Ishikawa (cell line): Measurements from ENCODE around the gene SBNO2.
A peak's percentile ranks its signal among the peaks of the same experiment; 100 is the strongest.

ENCODE experiments used
- CEBPB ChIP-seq: IDR thresholded peaks from 2 replicates; pipeline ENCODE4 v1.6.1; 2012
- CREB1 ChIP-seq: IDR thresholded peaks from 2 replicates; pipeline ENCODE4 v1.6.1; 2012; ENCODE audit warnings: low read depth
- EGR1 ChIP-seq: IDR thresholded peaks from 2 replicates; pipeline ENCODE4 v1.6.1; 2012
- EP300 ChIP-seq: IDR thresholded peaks from 2 replicates; pipeline ENCODE4 v1.6.1; 2012; ENCODE audit warnings: borderline replicate concordance
- FOXM1 ChIP-seq: IDR thresholded peaks from 2 replicates; pipeline ENCODE4 v1.6.1; 2012; ENCODE audit warnings: low read depth, borderline replicate concordance
- NFIC ChIP-seq: IDR thresholded peaks from 2 replicates; pipeline ENCODE4 v1.6.1; 2012
- RAD21 ChIP-seq: IDR thresholded peaks from 2 replicates; pipeline ENCODE4 v1.6.1; 2012; ENCODE audit warnings: low read depth
- REST ChIP-seq: IDR thresholded peaks from 2 replicates; pipeline ENCODE4 v1.6.1; 2012; ENCODE audit warnings: low read depth, mild to moderate bottlenecking
- TAF1 ChIP-seq: IDR thresholded peaks from 2 replicates; pipeline ENCODE4 v1.6.1; 2012; ENCODE audit warnings: low read depth, mild to moderate bottlenecking
- TCF12 ChIP-seq: IDR thresholded peaks from 2 replicates; pipeline ENCODE4 v1.6.1; 2012; ENCODE audit warnings: low read depth
- TEAD4 ChIP-seq: IDR thresholded peaks from 2 replicates; pipeline ENCODE4 v1.6.1; 2012
- YY1 ChIP-seq: IDR thresholded peaks from 2 replicates; pipeline ENCODE4 v1.6.1; 2012; ENCODE audit warnings: low read depth
- ZBTB7A ChIP-seq: IDR thresholded peaks from 2 replicates; pipeline ENCODE4 v1.6.1; 2012; ENCODE audit warnings: low read depth
- TF ChIP-seq, protein P1 (sequence below): IDR thresholded peaks from 2 replicates; pipeline ENCODE4 v1.6.1; 2012
- TF ChIP-seq, protein P2 (sequence below): IDR thresholded peaks from 2 replicates; pipeline ENCODE4 v1.6.1; 2012

Gene SBNO2

DNA sequence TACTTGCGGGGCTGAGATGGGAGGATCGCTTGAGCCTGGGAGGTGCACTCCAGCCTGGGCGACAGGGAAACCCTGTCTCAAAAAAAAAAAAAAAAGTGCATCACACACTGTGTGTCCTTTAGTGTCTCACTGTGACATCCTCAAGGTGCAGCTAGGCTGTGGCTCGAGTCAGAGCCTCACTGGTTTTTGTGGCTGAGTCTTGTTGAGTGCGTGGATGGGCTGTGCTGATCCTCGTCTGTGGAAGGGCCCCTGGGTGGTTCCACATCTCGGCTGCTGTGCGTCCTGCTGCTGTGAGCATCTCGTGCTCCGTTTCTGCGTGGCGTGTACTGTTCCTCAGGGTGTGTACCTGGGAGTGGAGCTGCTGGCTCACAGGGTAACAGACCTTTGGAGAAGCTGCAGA is 42.7 kb upstream of the SBNO2 start:
- no peak for TF ChIP-seq EGR1
- TF ChIP-seq, protein P1, sequence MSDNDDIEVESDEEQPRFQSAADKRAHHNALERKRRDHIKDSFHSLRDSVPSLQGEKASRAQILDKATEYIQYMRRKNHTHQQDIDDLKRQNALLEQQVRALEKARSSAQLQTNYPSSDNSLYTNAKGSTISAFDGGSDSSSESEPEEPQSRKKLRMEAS = no peak
- TF ChIP-seq, protein P2, sequence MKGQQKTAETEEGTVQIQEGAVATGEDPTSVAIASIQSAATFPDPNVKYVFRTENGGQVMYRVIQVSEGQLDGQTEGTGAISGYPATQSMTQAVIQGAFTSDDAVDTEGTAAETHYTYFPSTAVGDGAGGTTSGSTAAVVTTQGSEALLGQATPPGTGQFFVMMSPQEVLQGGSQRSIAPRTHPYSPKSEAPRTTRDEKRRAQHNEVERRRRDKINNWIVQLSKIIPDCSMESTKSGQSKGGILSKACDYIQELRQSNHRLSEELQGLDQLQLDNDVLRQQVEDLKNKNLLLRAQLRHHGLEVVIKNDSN = no peak
- TF ChIP-seq YY1 = no peak
- no peak for TF ChIP-seq CEBPB
- TF ChIP-seq REST = no peak
- TF ChIP-seq FOXM1 = no peak
- TF ChIP-seq CREB1 = no peak
- TF ChIP-seq TCF12 = no peak

DNA sequence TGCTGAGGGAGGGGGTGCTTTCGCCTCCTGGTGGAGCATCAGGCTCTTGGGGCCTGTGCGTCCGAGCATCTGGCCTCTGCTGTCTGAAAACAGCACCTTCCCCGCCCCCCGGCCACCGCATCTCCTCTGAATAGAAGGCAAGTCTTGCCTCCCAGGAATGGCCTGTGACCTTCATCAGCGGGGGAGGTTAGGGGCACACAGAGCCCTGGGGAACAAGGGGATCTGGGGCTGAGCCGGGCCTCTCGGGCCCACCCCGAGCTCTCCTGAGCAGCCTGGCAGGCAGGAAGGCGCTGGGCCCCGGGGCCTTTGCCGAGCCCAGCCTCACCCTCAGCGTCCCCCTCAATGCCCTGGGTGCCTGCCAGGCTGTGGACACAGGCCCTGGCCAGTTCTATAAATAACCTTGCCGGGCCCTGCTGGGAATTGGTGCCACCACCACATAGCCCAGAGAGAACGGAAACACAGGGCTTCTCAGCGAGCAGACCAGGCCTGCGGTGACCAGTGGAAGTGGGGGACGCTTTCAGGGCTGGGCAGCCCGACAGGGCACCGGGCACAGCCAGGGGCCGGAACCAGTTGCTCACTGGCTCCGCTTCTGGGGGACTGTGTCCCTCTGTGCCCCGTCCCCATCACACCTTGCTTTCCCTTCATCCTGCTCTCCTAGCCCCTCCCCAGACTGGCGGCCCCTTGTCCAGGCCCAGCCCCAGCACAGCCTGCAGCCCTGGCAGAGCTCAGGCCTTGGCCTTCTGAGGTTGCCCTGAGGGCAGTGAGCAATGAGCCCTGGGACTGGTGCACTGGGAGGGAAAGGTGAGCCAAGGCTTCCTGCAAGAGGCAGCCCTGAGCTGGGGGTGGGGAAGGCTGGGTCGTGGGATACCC is 41.0 kb upstream of the SBNO2 start:
- TF ChIP-seq YY1 (no peak), FOXM1 (no peak), RAD21 (no peak), TAF1 (no peak), CREB1 (no peak)

DNA sequence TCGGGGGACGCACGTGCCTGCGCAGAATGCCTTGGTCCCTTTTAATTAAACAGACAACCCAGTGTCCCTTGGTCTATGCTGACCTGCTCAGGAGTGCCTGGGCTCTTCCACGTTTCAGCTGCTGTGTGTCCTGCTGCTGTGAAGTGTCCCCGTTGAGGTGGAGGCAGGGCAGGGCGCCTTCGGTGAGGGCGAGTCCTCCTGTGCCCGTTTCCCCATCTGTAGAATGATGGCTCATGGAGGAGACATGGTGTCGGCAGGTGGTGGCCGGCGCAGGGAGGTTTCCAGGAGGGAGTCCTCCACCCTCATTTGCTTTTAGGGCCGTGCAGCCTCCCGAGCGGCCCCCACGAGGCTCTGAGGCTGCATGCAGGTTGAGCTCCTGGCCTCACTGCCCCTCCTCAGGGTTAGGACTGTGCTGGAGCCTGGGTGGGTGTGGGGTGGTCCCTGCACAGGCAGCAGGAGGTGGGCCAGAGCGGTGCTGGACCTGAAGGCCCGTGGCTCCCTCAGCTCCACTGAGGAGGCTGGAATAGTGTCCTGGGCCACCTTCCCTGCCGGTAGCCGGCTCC is 40.3 kb upstream of the SBNO2 start:
- no peak for TF ChIP-seq YY1
- TF ChIP-seq, protein P2 = no peak
- TF ChIP-seq ZBTB7A = no peak
- no peak for TF ChIP-seq TCF12
- TF ChIP-seq RAD21 = no peak
- TF ChIP-seq, protein P1 = no peak
- no peak for TF ChIP-seq NFIC
- TF ChIP-seq CEBPB = no peak
- no peak for TF ChIP-seq TAF1
- TF ChIP-seq EGR1 = no peak
- TF ChIP-seq FOXM1 = no peak

GRCh38 chr19:1213391-1214286 is 39.6 kb upstream of the SBNO2 start:
- no peak for TF ChIP-seq REST
- no peak for TF ChIP-seq TCF12
- no peak for TF ChIP-seq TEAD4
- TF ChIP-seq, protein P1 = no peak
- TF ChIP-seq EP300 = no peak

DNA sequence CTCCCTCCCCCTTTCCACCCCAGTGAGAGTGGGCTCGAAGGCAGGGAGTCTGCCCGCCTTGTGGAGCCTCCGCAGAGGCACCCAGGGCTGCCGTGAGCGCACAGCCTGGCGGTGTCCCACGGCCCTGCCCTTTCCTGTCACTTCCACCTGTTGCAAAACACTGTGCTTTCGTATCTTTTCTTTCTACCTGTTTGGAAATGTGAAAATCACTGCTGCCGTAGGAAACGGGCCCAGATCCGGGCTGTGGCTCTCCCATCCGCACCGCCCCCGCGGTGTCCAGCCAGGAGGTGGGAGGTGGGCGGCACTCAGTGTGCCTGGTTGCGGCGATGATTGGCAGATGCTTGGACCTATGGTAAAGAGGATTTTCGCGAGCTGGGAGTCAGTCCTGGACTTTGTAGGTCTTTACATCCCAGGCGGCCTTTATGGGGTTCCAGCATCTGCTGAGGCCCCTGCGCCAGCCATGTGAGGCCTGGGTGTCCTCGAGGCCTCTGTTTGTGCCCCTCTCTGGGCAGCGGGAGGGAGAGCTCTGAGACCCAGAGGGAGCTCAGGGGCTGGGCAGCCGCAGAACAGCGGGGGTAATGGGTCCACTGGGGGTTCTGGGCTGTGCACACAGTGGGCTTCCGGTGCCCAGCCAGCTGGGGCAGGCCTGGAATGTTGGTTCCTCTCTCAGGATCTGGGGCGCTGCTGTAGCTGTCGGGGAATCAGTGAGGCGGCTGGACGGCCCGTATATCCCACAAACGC is 37.6 kb upstream of the SBNO2 start:
- TF ChIP-seq, protein P2 = no peak
- no peak for TF ChIP-seq TEAD4
- peak; percentile 39; the same call in 1 of the 2 replicates for TF ChIP-seq EGR1
